ENCODE data around the gene ARHGAP23. TPM values are rescaled to one million over a fixed set of nuclear protein-coding genes. Genes with fewer than 3 reads are reported as not detected.

The ARHGAP23 gene
- total and polyA plus RNA-seq, 2 experiments from 2014 or later: 21.4 to 150 TPM

DNA sequence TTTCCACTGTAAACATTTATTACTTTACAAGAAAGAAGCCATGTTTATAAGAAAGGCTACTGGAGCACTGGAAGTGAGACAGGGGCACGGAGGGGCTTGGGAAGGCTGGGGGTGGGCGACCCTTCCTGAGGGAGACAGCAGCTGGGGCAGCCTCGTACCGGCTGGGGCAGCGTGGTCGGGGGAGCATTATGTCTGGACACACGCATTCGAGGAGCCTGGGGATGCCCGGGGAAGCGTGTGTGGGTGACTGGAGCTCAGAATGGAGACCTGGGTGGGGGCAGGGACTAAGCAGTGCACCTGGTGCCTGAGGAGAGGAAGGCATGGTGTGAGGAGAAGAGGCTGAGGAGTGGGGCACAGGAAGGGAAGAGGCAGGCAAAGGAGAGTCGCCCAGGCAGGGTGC, 113.0 kb downstream of the ARHGAP23 start:
- H3K27ac Mint-ChIP-seq: no peak overlapping the region
- peaks cover 26% of the 10 kb centered on the region for H3K27me3 Mint-ChIP-seq (ENCODE audit: insufficient read depth, low read depth, poor library complexity)
- ATAC-seq (no peak), DNase-seq (ENCODE audit: low spot score) (no peak)
- H3K79me2 ChIP-seq (replicated peaks; ENCODE audit: insufficient read depth): no peaks in the 10 kb centered on the region
- no peak overlapping the region for H3K4me3 ChIP-seq
- TF ChIP-seq EZH2 (IDR thresholded peaks at IDR 0.05; ENCODE audit: low read depth, unreplicated experiment): no peak
- no peak for TF ChIP-seq ZNF331 (CRISPR knock-in tag; IDR thresholded peaks at IDR 0.05; ENCODE audit: low read depth)
- TF ChIP-seq, protein P1, sequence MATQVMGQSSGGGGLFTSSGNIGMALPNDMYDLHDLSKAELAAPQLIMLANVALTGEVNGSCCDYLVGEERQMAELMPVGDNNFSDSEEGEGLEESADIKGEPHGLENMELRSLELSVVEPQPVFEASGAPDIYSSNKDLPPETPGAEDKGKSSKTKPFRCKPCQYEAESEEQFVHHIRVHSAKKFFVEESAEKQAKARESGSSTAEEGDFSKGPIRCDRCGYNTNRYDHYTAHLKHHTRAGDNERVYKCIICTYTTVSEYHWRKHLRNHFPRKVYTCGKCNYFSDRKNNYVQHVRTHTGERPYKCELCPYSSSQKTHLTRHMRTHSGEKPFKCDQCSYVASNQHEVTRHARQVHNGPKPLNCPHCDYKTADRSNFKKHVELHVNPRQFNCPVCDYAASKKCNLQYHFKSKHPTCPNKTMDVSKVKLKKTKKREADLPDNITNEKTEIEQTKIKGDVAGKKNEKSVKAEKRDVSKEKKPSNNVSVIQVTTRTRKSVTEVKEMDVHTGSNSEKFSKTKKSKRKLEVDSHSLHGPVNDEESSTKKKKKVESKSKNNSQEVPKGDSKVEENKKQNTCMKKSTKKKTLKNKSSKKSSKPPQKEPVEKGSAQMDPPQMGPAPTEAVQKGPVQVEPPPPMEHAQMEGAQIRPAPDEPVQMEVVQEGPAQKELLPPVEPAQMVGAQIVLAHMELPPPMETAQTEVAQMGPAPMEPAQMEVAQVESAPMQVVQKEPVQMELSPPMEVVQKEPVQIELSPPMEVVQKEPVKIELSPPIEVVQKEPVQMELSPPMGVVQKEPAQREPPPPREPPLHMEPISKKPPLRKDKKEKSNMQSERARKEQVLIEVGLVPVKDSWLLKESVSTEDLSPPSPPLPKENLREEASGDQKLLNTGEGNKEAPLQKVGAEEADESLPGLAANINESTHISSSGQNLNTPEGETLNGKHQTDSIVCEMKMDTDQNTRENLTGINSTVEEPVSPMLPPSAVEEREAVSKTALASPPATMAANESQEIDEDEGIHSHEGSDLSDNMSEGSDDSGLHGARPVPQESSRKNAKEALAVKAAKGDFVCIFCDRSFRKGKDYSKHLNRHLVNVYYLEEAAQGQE (IDR thresholded peaks at IDR 0.05; ENCODE audit: unreplicated experiment): no peak
- no peak for TF ChIP-seq EZH2phosphoT487 (IDR thresholded peaks at IDR 0.05; ENCODE audit: unreplicated experiment)
- H3F3A ChIP-seq (replicated peaks; ENCODE audit: low read depth): no peaks in the 10 kb centered on the region
- H3K9me2 ChIP-seq (ENCODE audit: insufficient read depth): no peaks in the 10 kb centered on the region
- H3K4me1 Mint-ChIP-seq: peaks cover 24% of the 10 kb centered on the region
- H3K36me3 Mint-ChIP-seq (ENCODE audit: low read depth): no peaks in the 10 kb centered on the region; the same call in 2 of the 3 replicates
- no peaks in the 10 kb centered on the region for H3K36me3 ChIP-seq (ENCODE audit: insufficient read depth)
- H3K4me1 ChIP-seq (ENCODE audit: insufficient read depth): no peaks in the 10 kb centered on the region
- no peak overlapping the region for H3K4me2 ChIP-seq
- no peak overlapping the region for H3K4me3 Mint-ChIP-seq
- no peaks in the 10 kb centered on the region; the same call in 1 of the 2 replicates for H4K20me1 ChIP-seq (replicated peaks; ENCODE audit: insufficient read depth)
- H2AFZ ChIP-seq: no peak overlapping the region
- no peaks in the 10 kb centered on the region for H3K27me3 ChIP-seq (ENCODE audit: insufficient read depth)
- H3K9me3 Mint-ChIP-seq: no peaks in the 10 kb centered on the region
- H3K27ac ChIP-seq (ENCODE audit: low read depth): no peak overlapping the region

DNA sequence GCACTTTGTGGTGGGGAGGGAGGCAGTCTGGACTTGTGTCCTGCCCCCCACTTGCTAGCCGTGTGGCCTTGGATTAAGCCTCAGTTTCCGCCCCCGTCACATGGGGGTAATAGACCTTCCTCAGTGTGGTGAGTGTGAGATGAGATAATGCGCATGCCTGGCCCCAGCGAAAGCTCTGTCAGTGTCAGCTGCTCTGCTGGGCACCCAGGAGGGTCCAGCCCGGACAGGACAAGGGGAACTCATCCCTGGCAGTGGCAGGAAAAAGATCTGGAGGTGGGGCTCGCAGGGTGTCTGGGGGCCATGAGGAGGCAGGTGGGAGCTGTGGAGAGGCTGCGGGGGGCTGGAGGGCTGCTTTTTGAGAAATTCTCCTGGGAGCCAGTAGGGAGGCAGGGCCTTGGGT, 114.0 kb downstream of the ARHGAP23 start:
- no peak overlapping the region for H3K27ac Mint-ChIP-seq
- Histone ChIP-seq H3K79me2 (replicated peaks; ENCODE audit: insufficient read depth) (no peaks in the 10 kb centered on the region), H3K27ac (ENCODE audit: low read depth) (no peak overlapping the region), H3K9me2 (ENCODE audit: insufficient read depth) (no peaks in the 10 kb centered on the region), H2AFZ (no peak overlapping the region), H3K36me3 (ENCODE audit: insufficient read depth) (no peaks in the 10 kb centered on the region), H4K20me1 (replicated peaks; ENCODE audit: insufficient read depth) (no peaks in the 10 kb centered on the region; the same call in 1 of the 2 replicates), H3K27me3 (ENCODE audit: insufficient read depth) (no peaks in the 10 kb centered on the region), H3K4me1 (ENCODE audit: insufficient read depth) (no peaks in the 10 kb centered on the region; the same call in 1 of the 2 replicates), H3K4me3 (no peak overlapping the region), H3F3A (replicated peaks; ENCODE audit: low read depth) (no peaks in the 10 kb centered on the region), H3K4me2 (no peak overlapping the region)
- no peaks in the 10 kb centered on the region; the same call in 2 of the 3 replicates for H3K36me3 Mint-ChIP-seq (ENCODE audit: low read depth)
- no peak overlapping the region for H3K4me3 Mint-ChIP-seq
- H3K4me1 Mint-ChIP-seq: peaks cover 31% of the 10 kb centered on the region
- no peak for ATAC-seq
- no peak for DNase-seq (ENCODE audit: low spot score)
- H3K9me3 Mint-ChIP-seq: no peaks in the 10 kb centered on the region
- H3K27me3 Mint-ChIP-seq (ENCODE audit: insufficient read depth, low read depth, poor library complexity): peaks cover 19% of the 10 kb centered on the region
- TF ChIP-seq NANOG (IDR thresholded peaks at IDR 0.05; ENCODE audit: borderline replicate concordance) (no peak), ZNF462 (CRISPR knock-in tag; IDR thresholded peaks at IDR 0.05) (no peak), ZNF114 (CRISPR knock-in tag; IDR thresholded peaks at IDR 0.05) (no peak), JUNB (IDR thresholded peaks at IDR 0.05; ENCODE audit: unreplicated experiment) (no peak), EZH2phosphoT487 (IDR thresholded peaks at IDR 0.05; ENCODE audit: unreplicated experiment) (no peak), STAT1 (IDR thresholded peaks at IDR 0.05; ENCODE audit: unreplicated experiment) (no peak), ZNF331 (CRISPR knock-in tag; IDR thresholded peaks at IDR 0.05; ENCODE audit: low read depth) (no peak), POLR2AphosphoS5 (IDR thresholded peaks at IDR 0.05; ENCODE audit: low read depth) (no peak)
- TF ChIP-seq, protein P2, sequence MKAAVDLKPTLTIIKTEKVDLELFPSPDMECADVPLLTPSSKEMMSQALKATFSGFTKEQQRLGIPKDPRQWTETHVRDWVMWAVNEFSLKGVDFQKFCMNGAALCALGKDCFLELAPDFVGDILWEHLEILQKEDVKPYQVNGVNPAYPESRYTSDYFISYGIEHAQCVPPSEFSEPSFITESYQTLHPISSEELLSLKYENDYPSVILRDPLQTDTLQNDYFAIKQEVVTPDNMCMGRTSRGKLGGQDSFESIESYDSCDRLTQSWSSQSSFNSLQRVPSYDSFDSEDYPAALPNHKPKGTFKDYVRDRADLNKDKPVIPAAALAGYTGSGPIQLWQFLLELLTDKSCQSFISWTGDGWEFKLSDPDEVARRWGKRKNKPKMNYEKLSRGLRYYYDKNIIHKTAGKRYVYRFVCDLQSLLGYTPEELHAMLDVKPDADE (IDR thresholded peaks at IDR 0.05): no peak

Data from GM23338 (cell line).